Measurements from ENCODE around the gene TMEM258. TPM values are rescaled to one million over a fixed set of nuclear protein-coding genes. Genes with fewer than 3 reads are reported as not detected.

Gene TMEM258
- total RNA-seq, 1 experiment from 2014 or later = 201 TPM

GRCh38 chr11:61762223-61762615 lies 30.2 kb downstream of the TMEM258 start:
- Histone ChIP-seq H3K4me2 (ENCODE audit: insufficient read depth, insufficient read length, low read length) (no peak overlapping the region), H2AFZ (ENCODE audit: low read length) (no peak overlapping the region), H3K4ac (ENCODE audit: low read depth, low read length) (no peak overlapping the region), H3K79me1 (ENCODE audit: insufficient read depth, low read depth, low read length, poor library complexity, severe bottlenecking) (no peaks in the 10 kb centered on the region), H3K18ac (ENCODE audit: insufficient read length, low read depth, low read length) (no peak overlapping the region), H3K9me3 (ENCODE audit: control insufficient read depth, low read depth, low read length) (no peaks in the 10 kb centered on the region), H4K20me1 (ENCODE audit: control insufficient read depth, insufficient read depth, insufficient read length) (no peaks in the 10 kb centered on the region), H3K79me2 (ENCODE audit: insufficient read depth, low read length) (no peaks in the 10 kb centered on the region), H3K27me3 (ENCODE audit: insufficient read depth, low read length) (no peaks in the 10 kb centered on the region), H4K8ac (replicated peaks; ENCODE audit: insufficient read length, low read depth, low read length) (no peak overlapping the region), H2BK12ac (ENCODE audit: insufficient read length, low read depth, low read length) (no peak overlapping the region), H3K9ac (ENCODE audit: extremely low read depth, insufficient read length, low read length) (no peak overlapping the region), H3K56ac (ENCODE audit: insufficient read length, low read depth, low read length) (no peak overlapping the region), H2BK5ac (ENCODE audit: insufficient read length, low read length) (no peak overlapping the region), H4K91ac (ENCODE audit: insufficient read length, low read depth, low read length) (no peak overlapping the region), H2BK20ac (ENCODE audit: low read depth, low read length, poor library complexity, severe bottlenecking) (no peak overlapping the region), H2BK15ac (ENCODE audit: low read depth, low read length) (no peak overlapping the region), H4K5ac (ENCODE audit: insufficient read length, low read depth, low read length) (no peak overlapping the region), H3K27ac (ENCODE audit: insufficient read length, low read depth, low read length) (no peak overlapping the region), H3T11ph (ENCODE audit: low read length) (no peak overlapping the region), H2BK120ac (ENCODE audit: low read depth, low read length, poor library complexity, severe bottlenecking) (no peak overlapping the region), H3K23me2 (ENCODE audit: insufficient read length, low read depth, low read length, poor library complexity, severe bottlenecking) (no peaks in the 10 kb centered on the region), H2AK5ac (ENCODE audit: insufficient read length, low read length) (no peak overlapping the region), H3K14ac (ENCODE audit: insufficient read depth, low read length) (no peak overlapping the region), H3K23ac (ENCODE audit: insufficient read length, low read depth, low read length) (no peak overlapping the region), H3K4me1 (ENCODE audit: insufficient read depth, low read length) (no peaks in the 10 kb centered on the region; the same call in 1 of the 2 replicates)
- no peaks in the 10 kb centered on the region for H3K27me3 Mint-ChIP-seq (ENCODE audit: low read depth)
- DNase-seq = no peak
- H3K4me3 Mint-ChIP-seq = no peak overlapping the region
- peaks cover 30 to 48% of the 10 kb centered on the region in 2 experiments for H3K4me1 Mint-ChIP-seq
- no CpG with 5 or more reads among the region's 10 CpGs for WGBS (ENCODE audit: extremely low coverage, insufficient read length, low lambda C conversion rate)
- peak overlapping the region in 2 of 3 experiments; percentile 19 to 60; a peak in 2 of 7 replicates for H3K27ac Mint-ChIP-seq
- no peaks in the 10 kb centered on the region for H3K36me3 Mint-ChIP-seq (ENCODE audit: insufficient read depth in 1 of 3, low read depth in 3 of 3)
- no peak for TF ChIP-seq CTCF (conservative IDR thresholded peaks at IDR 0.05)
- H3K9me3 Mint-ChIP-seq = no peaks in the 10 kb centered on the region
